Esophagus muscularis mucosa (tissue), 4 donors: ENCODE results near the gene WDR70. TPM values are rescaled to one million over a fixed set of nuclear protein-coding genes. Genes with fewer than 3 reads are reported as not detected.

ENCODE experiments used
- DNase-seq: peaks from one replicate; pipeline ENCODE4 v3.0.0-alpha.2; 2017; ENCODE audit errors: extremely low spot score
- H3K27ac ChIP-seq, 4 donors: fragments of 200-600 bp; sonication (generic); replicated peaks in 1 of 4; 1 replicate in 3 of 4; 2 replicates in 1 of 4; pipeline ENCODE4 v1.5.1; 2016 to 2019; ENCODE audit warnings: mild to moderate bottlenecking in 1 of 4
- H3K27me3 ChIP-seq, 4 donors: fragments of 200-600 bp; sonication (generic); one replicate each; pipeline versions ENCODE4 v1.5.1 to v1.6.0; 2016 to 2019
- H3K36me3 ChIP-seq, 4 donors: fragments of 200-600 bp; sonication (generic); one replicate each; pipeline ENCODE4 v1.5.1; 2016 to 2019
- H3K4me1 ChIP-seq, 4 donors: fragments of 200-600 bp; sonication (generic); one replicate each; pipeline ENCODE4 v1.5.1; 2016 to 2019
- H3K4me3 ChIP-seq, 4 donors: fragments of 200-600 bp; sonication (generic); 1 replicate in 2 of 4; 2 replicates in 2 of 4; pipeline ENCODE4 v1.5.1; 2016 to 2019; ENCODE audit warnings: mild to moderate bottlenecking in 4 of 4, moderate library complexity in 1 of 4
- H3K9me3 ChIP-seq, 4 donors: fragments of 200-600 bp; sonication (generic); 1 replicate in 3 of 4; 2 replicates in 1 of 4; pipeline ENCODE4 v1.5.1; 2016 to 2019
- CTCF ChIP-seq, 3 experiments: fragments of 200-600 bp in 2 of 3; fragments of 450-650 bp in 1 of 3; sonication (generic) in 2 of 3; IDR thresholded peaks; one replicate each; pipeline ENCODE4 v1.5.1; 2017 to 2019; ENCODE audit warnings: antibody characterized with exemption in 3 of 3, mild to moderate bottlenecking in 2 of 3, moderate library complexity in 1 of 3
- EP300 ChIP-seq: sonication (generic); formaldehyde crosslinking; IDR thresholded peaks from one replicate; pipeline ENCODE4 v1.6.1; 2017; ENCODE audit warnings: antibody characterized with exemption
- POLR2A ChIP-seq: fragments of 450-650 bp; IDR thresholded peaks from one replicate; pipeline ENCODE4 v1.6.1; 2017; ENCODE audit warnings: antibody characterized with exemption, moderate library complexity, mild to moderate bottlenecking, low read depth
- POLR2AphosphoS5 ChIP-seq, 2 donors: sonication (generic); formaldehyde crosslinking; IDR thresholded peaks; one replicate each; pipeline ENCODE4 v1.6.1; 2017; ENCODE audit warnings: antibody characterized with exemption in 2 of 2
- WGBS: methylation state at CpG from one replicate; pipeline ENCODE4 v1.1.5; 2018; 5-methylcytosine and 5-hydroxymethylcytosine counted together
- intact Hi-C: fragments of 100-400 bp; cut with DNase I; formaldehyde crosslinking; loops from one replicate; pipeline ENCODE4 v1.15.1; 2023
- total RNA-seq, 4 donors: library from RNA; depleted of rRNA; stranded (reverse); fragments of >200 nt; gene quantifications; one replicate each; pipeline versions ENCODE4 v1.1.0 to v1.2.1, GENCODE V29; 2016

Gene WDR70
- total RNA-seq, 4 donors from 2014 or later = 15.6 to 24.1 (median 19.6) TPM

GRCh38 chr5:37786416-37786815 lies 407.3 kb downstream of the WDR70 start:
- TF ChIP-seq POLR2A (no peak), CTCF (IDR thresholded peaks at IDR 0.05) (no peak), EP300 (no peak), POLR2AphosphoS5 (IDR thresholded peaks at IDR 0.05) (no peak)
- no peaks in the 10 kb centered on the region for H3K27me3 ChIP-seq
- 90% methylated on average over 2 of the region's 2 CpGs for WGBS
- intact Hi-C loops = no loop called here
- H3K4me3 ChIP-seq = no peak overlapping the region
- H3K9me3 ChIP-seq = no peaks in the 10 kb centered on the region
- no peaks in the 10 kb centered on the region for H3K36me3 ChIP-seq
- no peak for DNase-seq
- no peak overlapping the region for H3K27ac ChIP-seq
- H3K4me1 ChIP-seq = peaks cover 0 to 12% (median 7%) of the 10 kb centered on the region in 4 donors

- H3K27me3 ChIP-seq = no peaks in the 10 kb centered on the region
- DNase-seq = no peak
- H3K9me3 ChIP-seq = no peaks in the 10 kb centered on the region
- intact Hi-C loops = no loop called here
- H3K36me3 ChIP-seq = no peaks in the 10 kb centered on the region
- H3K4me3 ChIP-seq = no peak overlapping the region
- no peak overlapping the region for H3K27ac ChIP-seq
- H3K4me1 ChIP-seq = peaks cover 0 to 12% (median 7%) of the 10 kb centered on the region in 4 donors
- TF ChIP-seq EP300 = no peak
- TF ChIP-seq POLR2AphosphoS5 (IDR thresholded peaks at IDR 0.05) = no peak
- TF ChIP-seq POLR2A = no peak
- TF ChIP-seq CTCF (IDR thresholded peaks at IDR 0.05) = no peak
- WGBS = 92% methylated on average over 5 of the region's 5 CpGs
Observed at GRCh38 chr5:37786862-37787519, 407.9 kb downstream of the WDR70 start.

- 89% methylated on average over 6 of the region's 6 CpGs for WGBS
- DNase-seq = no peak
- no peak overlapping the region for H3K4me3 ChIP-seq
- no peaks in the 10 kb centered on the region for H3K27me3 ChIP-seq
- peaks cover 0 to 12% (median 7%) of the 10 kb centered on the region in 4 donors for H3K4me1 ChIP-seq
- TF ChIP-seq POLR2A (no peak), EP300 (no peak), POLR2AphosphoS5 (IDR thresholded peaks at IDR 0.05) (no peak)
- no peaks in the 10 kb centered on the region for H3K9me3 ChIP-seq
- H3K27ac ChIP-seq = no peak overlapping the region
- no peaks in the 10 kb centered on the region for H3K36me3 ChIP-seq
- intact Hi-C loops = no loop called here
Observed at GRCh38 chr5:37787742-37788141, 408.6 kb downstream of the WDR70 start.

- Histone ChIP-seq H3K4me1 (peaks cover 0 to 12% (median 7%) of the 10 kb centered on the region in 4 donors), H3K27me3 (no peaks in the 10 kb centered on the region), H3K27ac (no peak overlapping the region), H3K9me3 (peaks cover 0 to 9% (median 6%) of the 10 kb centered on the region in 4 donors), H3K4me3 (no peak overlapping the region), H3K36me3 (no peaks in the 10 kb centered on the region)
- no peak for DNase-seq
- intact Hi-C loops = no loop called here
- 42% methylated on average over 2 of the region's 2 CpGs for WGBS
- TF ChIP-seq EP300 (no peak), CTCF (IDR thresholded peaks at IDR 0.05) (no peak), POLR2A (no peak)
Observed at GRCh38 chr5:37789991-37790390, 410.9 kb downstream of the WDR70 start.

DNA sequence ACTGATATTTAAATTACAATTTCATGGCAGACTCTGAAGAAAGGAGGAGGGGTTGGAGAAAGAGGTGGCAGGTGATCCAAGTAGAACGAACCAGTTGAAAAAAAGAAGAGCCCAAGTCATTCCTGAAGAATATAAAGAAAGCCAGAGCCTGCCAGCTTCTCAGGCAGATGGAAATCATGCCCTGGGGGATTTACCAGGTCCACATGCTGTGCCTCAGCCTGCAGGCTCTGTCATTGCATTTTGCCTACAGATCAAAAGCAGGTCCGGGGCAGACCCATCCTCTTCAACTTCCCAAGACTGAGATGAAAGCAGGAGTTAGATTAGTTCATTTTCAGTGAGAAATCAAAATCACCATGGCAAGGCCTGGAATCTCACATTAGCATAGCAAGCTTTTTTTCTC lies 412.2 kb downstream of the WDR70 start:
- TF ChIP-seq EP300 = no peak
- no peak for TF ChIP-seq CTCF (IDR thresholded peaks at IDR 0.05)
- no peak for TF ChIP-seq POLR2AphosphoS5 (IDR thresholded peaks at IDR 0.05)
- no peak for TF ChIP-seq POLR2A
- H3K9me3 ChIP-seq = peaks cover 0 to 15% (median 8%) of the 10 kb centered on the region in 4 donors
- no peak overlapping the region for H3K4me3 ChIP-seq
- no peak overlapping the region for H3K27ac ChIP-seq
- DNase-seq = no peak
- intact Hi-C loops = no loop called here
- no peaks in the 10 kb centered on the region for H3K27me3 ChIP-seq
- 88% methylated on average over 2 of the region's 2 CpGs for WGBS
- no peaks in the 10 kb centered on the region for H3K36me3 ChIP-seq
- H3K4me1 ChIP-seq = peaks cover 0 to 12% (median 7%) of the 10 kb centered on the region in 4 donors
